GM12878 (cell line): Measurements from ENCODE around the gene TCF12. TPM values are rescaled to one million over a fixed set of nuclear protein-coding genes. Genes with fewer than 3 reads are reported as not detected.

ENCODE experiments used
- ATAC-seq: fragments of 200-7000 bp; cut with Tn5 transposase; 3 replicates; pipeline ENCODE4 v1.9.1; 2020; ENCODE audit warnings: mild to moderate bottlenecking, moderate library complexity
- BruUV-seq: library from RNA; stranded (reverse); fragments of 400-500 nt; replicated peaks from 2 replicates; lab custom pipeline; 2021; lab: Mats Ljungman, UMichigan
- CTCF ChIA-PET: fragments of 300-600 bp; sonication (Branson Sonifier 250); formaldehyde crosslinking; extraction: SDS; loops from one replicate; lab custom pipeline; 2021; ENCODE audit warnings: inconsistent platforms; lab: Yijun Ruan, JAX
- POLR2A ChIA-PET: fragments of 350-600 bp; formaldehyde crosslinking; extraction: SDS; loops from one replicate; lab custom pipeline; 2021; ENCODE audit warnings: inconsistent platforms; lab: Charles Lee
- RAD21 ChIA-PET: fragments of 300-600 bp; sonication (Branson Sonifier 250); formaldehyde crosslinking; loops from one replicate; lab custom pipeline; 2023; ENCODE audit warnings: antibody characterized with exemption; ENCODE audit not compliant: unreplicated experiment; lab: Charles Lee
- SMC1A ChIA-PET: fragments of 300-600 bp; sonication (Branson Sonifier 250); formaldehyde crosslinking; loops from one replicate; lab custom pipeline; 2023; ENCODE audit not compliant: unreplicated experiment, uncharacterized antibody; lab: Charles Lee
- DNase-seq: peaks from one replicate; pipeline ENCODE4 v3.0.0-alpha.2; 2011; ENCODE audit warnings: low read depth, low spot score
- FAIRE-seq: peaks from 3 replicates; lab custom pipeline; 2011; peaks lifted over from hg19 to GRCh38; lab: Jason Lieb, UNC
- H2AFZ ChIP-seq: 2 replicates; pipeline ENCODE4 v1.6.0; 2011; ENCODE audit warnings: low read depth, low read length, control low read depth; ENCODE audit not compliant: control insufficient read depth
- H3K27ac ChIP-seq: 2 replicates; pipeline ENCODE4 v1.5.1; 2011; ENCODE audit warnings: control low read depth; ENCODE audit not compliant: control insufficient read depth, insufficient read depth
- H3K27me3 ChIP-seq, 2 experiments: replicated peaks in 1 of 2; 2 replicates each; pipeline versions ENCODE4 v1.6.0 to v1.6.1; 2011; ENCODE audit warnings: low read length in 1 of 2; ENCODE audit not compliant: control insufficient read depth in 2 of 2, insufficient read depth in 2 of 2
- H3K36me3 ChIP-seq, 2 experiments: 2 replicates each; pipeline ENCODE4 v1.5.1; 2011; ENCODE audit warnings: low read length in 1 of 2; ENCODE audit not compliant: control insufficient read depth in 2 of 2, insufficient read depth in 2 of 2
- H3K4me1 ChIP-seq: 2 replicates; pipeline ENCODE4 v1.6.1; 2011; ENCODE audit warnings: mild to moderate bottlenecking, low read length, moderate library complexity, mixed read lengths; ENCODE audit not compliant: control insufficient read depth, insufficient read depth
- H3K4me2 ChIP-seq: 2 replicates; pipeline ENCODE4 v1.6.0; 2011; ENCODE audit warnings: control low read depth; ENCODE audit not compliant: control insufficient read depth, insufficient read depth
- H3K4me3 ChIP-seq: fragments of 200-600 bp; sonication (generic); 2 replicates; pipeline ENCODE4 v1.5.1; 2016
- H3K79me2 ChIP-seq: 2 replicates; pipeline ENCODE4 v1.6.0; 2011; ENCODE audit warnings: low read length; ENCODE audit not compliant: control insufficient read depth, insufficient read depth
- H3K9ac ChIP-seq: 2 replicates; pipeline ENCODE4 v1.8.0; 2011; ENCODE audit warnings: low read length, control low read depth, mixed read lengths; ENCODE audit not compliant: control insufficient read depth, insufficient read depth
- H3K9me3 ChIP-seq: replicated peaks from 3 replicates; pipeline ENCODE4 v1.5.1; 2011; ENCODE audit warnings: mild to moderate bottlenecking, low read length; ENCODE audit not compliant: control insufficient read depth, insufficient read depth
- H4K20me1 ChIP-seq: 2 replicates; pipeline ENCODE4 v1.6.0; 2011; ENCODE audit not compliant: control insufficient read depth, insufficient read depth
- BHLHE40 ChIP-seq, 2 experiments: fragments of 450-650 bp in 1 of 2; IDR thresholded peaks; 2 replicates each; pipeline ENCODE4 v1.6.1; 2011 to 2017; ENCODE audit warnings: low read depth in 2 of 2, borderline replicate concordance in 1 of 2, improper control_type of control experiment in 1 of 2, low read length in 1 of 2, mild to moderate bottlenecking in 1 of 2
- CBX5 ChIP-seq: sonication (generic); IDR thresholded peaks from 2 replicates; pipeline ENCODE4 v1.6.1; 2016; ENCODE audit warnings: low read depth, moderate library complexity, mild to moderate bottlenecking, inconsistent platforms
- EP300 ChIP-seq, 2 experiments: fragments of 150-350 bp in 1 of 2; IDR thresholded peaks; 2 replicates each; pipeline ENCODE4 v1.6.1; 2011 to 2012; ENCODE audit warnings: low read depth in 2 of 2, low read length in 2 of 2, borderline replicate concordance in 1 of 2, improper control_type of control experiment in 1 of 2, inconsistent platforms in 1 of 2; ENCODE audit not compliant: control insufficient read depth in 1 of 2
- FOXM1 ChIP-seq: IDR thresholded peaks from 2 replicates; pipeline ENCODE4 v1.6.1; 2012; ENCODE audit warnings: low read depth, mild to moderate bottlenecking, inconsistent platforms, low read length, moderate library complexity
- HSF1 ChIP-seq: fragments of 150-350 bp; IDR thresholded peaks from 2 replicates; pipeline ENCODE4 v1.6.1; 2014; ENCODE audit warnings: mild to moderate bottlenecking, low read depth, low read length
- IKZF1 ChIP-seq: fragments of 450-650 bp; conservative IDR thresholded peaks from 2 replicates; pipeline ENCODE4 v1.6.1; 2017; ENCODE audit warnings: antibody characterized with exemption, mild to moderate bottlenecking
- IRF3 ChIP-seq: fragments of 450-650 bp; IDR thresholded peaks from 2 replicates; pipeline ENCODE4 v1.6.1; 2014; ENCODE audit warnings: mild to moderate bottlenecking
- KLF5 ChIP-seq: fragments of 450-650 bp; IDR thresholded peaks from 2 replicates; pipeline ENCODE4 v1.6.1; 2014; ENCODE audit warnings: mild to moderate bottlenecking; ENCODE audit not compliant: partially characterized antibody
- MXI1 ChIP-seq: fragments of 150-350 bp; IDR thresholded peaks from 2 replicates; pipeline ENCODE4 v1.6.1; 2011; ENCODE audit warnings: low read depth, mild to moderate bottlenecking, inconsistent platforms, low read length, improper control_type of control experiment
- NR2C2 ChIP-seq: IDR thresholded peaks from 2 replicates; pipeline ENCODE4 v1.6.1; 2011; ENCODE audit warnings: borderline replicate concordance, low read depth; ENCODE audit not compliant: control insufficient read depth, insufficient read length
- PAX8 ChIP-seq: fragments of 450-650 bp; IDR thresholded peaks from 2 replicates; pipeline ENCODE4 v1.6.1; 2017; ENCODE audit warnings: mild to moderate bottlenecking, moderate library complexity
- SIN3A ChIP-seq: IDR thresholded peaks from 2 replicates; pipeline ENCODE4 v1.6.1; 2012; ENCODE audit warnings: low read depth, low read length, improper control_type of control experiment
- SRF ChIP-seq, 2 experiments: IDR thresholded peaks; 2 replicates each; pipeline ENCODE4 v1.6.1; 2011; ENCODE audit warnings: low read depth in 2 of 2, low read length in 2 of 2, mild to moderate bottlenecking in 1 of 2, moderate library complexity in 1 of 2
- ZBTB4 ChIP-seq: fragments of 450-650 bp; formaldehyde crosslinking; IDR thresholded peaks from 2 replicates; pipeline ENCODE4 v1.4.0; 2022; ENCODE audit warnings: mild to moderate bottlenecking, moderate library complexity
- ZNF207 ChIP-seq: fragments of 450-650 bp; IDR thresholded peaks from 2 replicates; pipeline ENCODE4 v1.6.1; 2014; ENCODE audit warnings: antibody characterized with exemption, mild to moderate bottlenecking, borderline replicate concordance
- ZNF274 ChIP-seq: IDR thresholded peaks from one replicate; pipeline ENCODE4 v1.8.0; 2011; ENCODE audit not compliant: insufficient read length, insufficient read depth
- WGBS: methylation state at CpG from one replicate; pipeline ENCODE4 v1.1.6; 2016; ENCODE audit warnings: low lambda C conversion rate; ENCODE audit not compliant: insufficient replicate concordance, insufficient coverage; ENCODE audit errors: missing lambda C conversion rate; 5-methylcytosine and 5-hydroxymethylcytosine counted together
- in situ Hi-C: fragments of 300-500 bp; cut with MboI; formaldehyde crosslinking; loops from 9 replicates; pipeline ENCODE4 v1.14.3; 2018; ENCODE audit warnings: mixed read lengths
- intact Hi-C: fragments of 100-400 bp; cut with micrococcal nuclease; formaldehyde crosslinking; loops from one replicate; pipeline ENCODE4 v1.14.2; 2022; ENCODE audit not compliant: unreplicated experiment
- polyA plus RNA-seq, 11 experiments: library from polyadenylated mRNA; depleted of rRNA in 4 of 11; unstranded in 6 of 11; stranded (reverse) in 5 of 11; fragments of >200 nt; fragmentation: Nextera tagmentation in 4 of 11; fragmentation: Illumina TruSeq in 1 of 11; extraction: Ambion mirVana in 4 of 11; extraction: Trizol in 1 of 11; gene quantifications; 1 replicate in 1 of 11; 2 replicates in 10 of 11; pipeline versions ENCODE4 v1.2.1 to v1.2.3, GENCODE V29; 2011 to 2016; ENCODE audit warnings: inconsistent platforms in 2 of 11, missing spikeins in 2 of 11, low read depth in 1 of 11
- total RNA-seq, 4 experiments: library from RNA; depleted of rRNA in 3 of 4; stranded (reverse); fragments of >200 nt in 3 of 4; fragmentation: Illumina TruSeq in 1 of 4; extraction: Trizol in 1 of 4; gene quantifications; 2 replicates each; pipeline versions ENCODE4 v1.2.1 to v1.2.3, GENCODE V29; 2013 to 2021

Gene TCF12
- total and polyA plus RNA-seq, 10 of the 15 experiments (the other 5 are each of a cell fraction or from before 2014, with no cell fraction given): 8.2 to 70.9 (median 49.5) TPM

DNA sequence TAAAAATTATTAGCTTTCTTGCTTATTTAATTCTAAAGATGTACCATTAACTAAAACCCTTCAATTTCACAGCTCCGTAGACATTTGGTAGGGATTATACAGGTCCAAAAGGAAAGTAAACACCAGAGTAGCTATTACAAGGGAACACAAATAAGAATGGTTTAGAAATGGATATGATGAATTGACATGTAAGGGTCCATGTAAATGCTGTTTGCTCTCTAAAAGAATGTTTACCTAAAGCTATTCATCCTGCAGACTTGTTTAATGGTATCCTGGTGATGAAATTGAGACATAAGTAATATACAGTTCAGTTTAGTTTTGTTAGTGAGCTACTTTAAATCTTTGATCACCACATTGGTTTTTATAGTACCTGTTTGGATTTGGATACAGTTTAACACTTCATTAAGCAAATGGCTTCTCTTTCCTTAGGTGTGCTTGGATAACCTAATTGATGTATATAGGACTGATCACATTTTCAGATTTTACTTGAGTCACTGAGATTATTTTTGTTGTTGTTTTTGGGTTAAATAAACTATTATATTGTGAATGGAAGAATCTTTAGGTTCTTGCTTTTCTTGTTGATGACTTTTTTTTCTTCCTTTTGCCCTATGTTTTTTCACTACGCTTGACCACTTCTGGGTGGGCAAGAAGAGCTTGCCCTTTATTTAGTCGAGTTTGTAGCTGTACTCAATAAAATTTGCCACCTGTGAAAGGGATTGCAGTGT lies 115.4 kb downstream of the TCF12 start:
- DNase-seq (no peak), ATAC-seq (no peak), FAIRE-seq (no peak)
- no TSS peak for BruUV-seq
- intact Hi-C loops (no loop called here), in situ Hi-C loops (no loop called here)
- no peaks in the 10 kb centered on the region for H3K27me3 ChIP-seq
- no peak overlapping the region for H3K27ac ChIP-seq
- TF ChIP-seq CBX5 (no peak), IKZF1 (no peak), EP300 (IDR thresholded peaks at IDR 0.05; ENCODE audit: borderline replicate concordance in 1 of 2, control insufficient read depth in 1 of 2, low read depth in 2 of 2, low read length in 2 of 2) (no peak), HSF1 (no peak), SRF (IDR thresholded peaks at IDR 0.05; ENCODE audit: low read depth in 2 of 2, low read length in 2 of 2) (no peak), SIN3A (no peak), FOXM1 (no peak), IRF3 (no peak), PAX8 (no peak), BHLHE40 (IDR thresholded peaks at IDR 0.05; ENCODE audit: borderline replicate concordance in 1 of 2, low read depth in 2 of 2, low read length in 1 of 2) (no peak), ZNF274 (no peak), KLF5 (no peak), ZNF207 (no peak), NR2C2 (no peak), MXI1 (no peak), ZBTB4 (no peak)
- H4K20me1 ChIP-seq: no peaks in the 10 kb centered on the region
- ChIA-PET RAD21 (interaction anchor here (1.0 to 1.2 kb wide), 2 partner anchors 102 to 272 kb away, joined by 3 to 4 read pairs; no protein-coding TSS in a partner anchor), SMC1A (interaction anchor here (0.5 to 1.5 kb wide), 12 partner anchors 9 to 272 kb away, joined by 3 to 4 read pairs (median 3); no protein-coding TSS in a partner anchor), CTCF (interaction anchor here (0.7 to 2.0 kb wide), 6 partner anchors 8 to 113 kb away, joined by 3 to 5 read pairs (median 3); no protein-coding TSS in a partner anchor), POLR2A (no interaction called here)
- H3K4me3 ChIP-seq: no peak overlapping the region
- H3K9ac ChIP-seq: no peak overlapping the region
- peaks cover 1% of the 10 kb centered on the region; the same call in 1 of the 3 replicates for H3K9me3 ChIP-seq
- H3K79me2 ChIP-seq: peaks cover 14% of the 10 kb centered on the region
- WGBS: 90% methylated on average over 3 of the region's 3 CpGs
- H3K4me1 ChIP-seq: peaks cover 12% of the 10 kb centered on the region
- peaks cover 0 to 2% of the 10 kb centered on the region in 2 experiments; a peak in 1 of 4 replicates for H3K36me3 ChIP-seq
- no peak overlapping the region for H2AFZ ChIP-seq
- no peak overlapping the region for H3K4me2 ChIP-seq
